ENCODE measurements around the gene ITGB7. TPM values are rescaled to one million over a fixed set of nuclear protein-coding genes. Genes with fewer than 3 reads are reported as not detected.

The ITGB7 gene
- total RNA-seq, 1 experiment from 2014 or later, result 0.98 TPM

- BruUV-seq (replicated peaks), result no TSS peak
- ATAC-seq (no peak), DNase-seq (ENCODE audit: low read depth, low spot score) (no peak)
- Histone ChIP-seq H3K9me3 (ENCODE audit: control insufficient read depth, insufficient read depth, low read depth, low read length) (no peaks in the 10 kb centered on the region), H3K36me3 (ENCODE audit: control insufficient read depth, insufficient read depth, low read length) (no peaks in the 10 kb centered on the region), H3K4me1 (ENCODE audit: control insufficient read depth, insufficient read depth, low read length) (peaks cover 35% of the 10 kb centered on the region), H3K27me3 (ENCODE audit: control insufficient read depth, insufficient read depth, low read length) (no peaks in the 10 kb centered on the region), H3K27ac (ENCODE audit: low read length) (no peak overlapping the region), H3K4me3 (ENCODE audit: low read depth in 2 of 2, low read length in 2 of 2) (no peak overlapping the region)
- POLR2A ChIA-PET, result no interaction called here
- intact Hi-C loops (cut with micrococcal nuclease; ENCODE audit: unreplicated experiment) (no loop called here), in situ Hi-C loops (cut with HindIII; ENCODE audit: low pct_unique_long_range_greater_than_20kb, low sequenced_read_pairs) (no loop called here)
- TF ChIP-seq SIN3A (IDR thresholded peaks at IDR 0.05; ENCODE audit: borderline replicate concordance, insufficient read depth, low read depth, low read length), result no peak
- no peak for TF ChIP-seq POLR2AphosphoS5 (IDR thresholded peaks at IDR 0.05; ENCODE audit: low read depth, low read length)
- no peak for TF ChIP-seq TCF7L2 (IDR thresholded peaks at IDR 0.05; ENCODE audit: low read depth, low read length)
- TF ChIP-seq, protein P1, sequence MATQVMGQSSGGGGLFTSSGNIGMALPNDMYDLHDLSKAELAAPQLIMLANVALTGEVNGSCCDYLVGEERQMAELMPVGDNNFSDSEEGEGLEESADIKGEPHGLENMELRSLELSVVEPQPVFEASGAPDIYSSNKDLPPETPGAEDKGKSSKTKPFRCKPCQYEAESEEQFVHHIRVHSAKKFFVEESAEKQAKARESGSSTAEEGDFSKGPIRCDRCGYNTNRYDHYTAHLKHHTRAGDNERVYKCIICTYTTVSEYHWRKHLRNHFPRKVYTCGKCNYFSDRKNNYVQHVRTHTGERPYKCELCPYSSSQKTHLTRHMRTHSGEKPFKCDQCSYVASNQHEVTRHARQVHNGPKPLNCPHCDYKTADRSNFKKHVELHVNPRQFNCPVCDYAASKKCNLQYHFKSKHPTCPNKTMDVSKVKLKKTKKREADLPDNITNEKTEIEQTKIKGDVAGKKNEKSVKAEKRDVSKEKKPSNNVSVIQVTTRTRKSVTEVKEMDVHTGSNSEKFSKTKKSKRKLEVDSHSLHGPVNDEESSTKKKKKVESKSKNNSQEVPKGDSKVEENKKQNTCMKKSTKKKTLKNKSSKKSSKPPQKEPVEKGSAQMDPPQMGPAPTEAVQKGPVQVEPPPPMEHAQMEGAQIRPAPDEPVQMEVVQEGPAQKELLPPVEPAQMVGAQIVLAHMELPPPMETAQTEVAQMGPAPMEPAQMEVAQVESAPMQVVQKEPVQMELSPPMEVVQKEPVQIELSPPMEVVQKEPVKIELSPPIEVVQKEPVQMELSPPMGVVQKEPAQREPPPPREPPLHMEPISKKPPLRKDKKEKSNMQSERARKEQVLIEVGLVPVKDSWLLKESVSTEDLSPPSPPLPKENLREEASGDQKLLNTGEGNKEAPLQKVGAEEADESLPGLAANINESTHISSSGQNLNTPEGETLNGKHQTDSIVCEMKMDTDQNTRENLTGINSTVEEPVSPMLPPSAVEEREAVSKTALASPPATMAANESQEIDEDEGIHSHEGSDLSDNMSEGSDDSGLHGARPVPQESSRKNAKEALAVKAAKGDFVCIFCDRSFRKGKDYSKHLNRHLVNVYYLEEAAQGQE (IDR thresholded peaks at IDR 0.05; ENCODE audit: insufficient read depth in 1 of 2, low read depth in 2 of 2, low read length in 1 of 2), result no peak
- no peak for TF ChIP-seq CTCF (IDR thresholded peaks at IDR 0.05)
- CTCF ChIA-PET, result interaction anchor here (0.6 kb wide), 1 partner anchor 46 kb away, joined by 3 read pairs; no protein-coding TSS in a partner anchor
Observed at GRCh38 chr12:53225635-53226424, 18.8 kb upstream of the ITGB7 start.

DNA sequence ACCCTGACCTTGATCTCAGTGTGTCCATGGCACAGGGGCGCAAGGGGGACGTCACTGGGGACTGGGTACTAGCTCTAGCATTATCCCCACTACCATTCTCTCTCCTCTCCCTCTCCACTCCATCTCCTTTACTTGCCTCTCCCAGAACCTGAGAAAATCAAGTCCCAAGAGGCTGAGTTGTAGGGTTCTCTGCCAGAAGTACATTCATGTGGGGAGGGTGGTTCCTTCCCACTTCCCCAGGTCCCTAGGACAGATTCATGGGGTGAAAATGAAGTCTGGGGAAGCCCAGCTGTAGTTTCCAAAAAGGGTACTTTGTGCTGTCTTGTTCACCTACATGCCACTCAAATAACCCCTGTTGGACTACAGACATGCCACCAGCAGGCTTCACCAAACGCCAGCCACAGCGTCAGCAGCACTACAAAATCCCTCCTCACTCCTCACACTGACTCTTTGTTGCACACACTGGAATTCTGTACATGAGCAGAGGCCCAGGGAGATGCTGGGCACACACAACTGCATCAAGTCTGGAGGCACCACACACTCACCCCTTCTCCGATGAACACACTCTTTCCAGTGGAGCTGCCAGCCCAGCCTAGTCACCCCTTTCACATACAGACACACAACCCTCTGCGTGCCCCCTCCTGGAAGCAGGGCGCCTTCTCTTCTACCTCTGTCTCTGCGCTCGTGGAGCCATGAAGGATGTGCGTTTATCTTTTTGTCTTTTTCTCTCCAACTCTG, 18.0 kb upstream of the ITGB7 start:
- no peak for ATAC-seq
- no peaks in the 10 kb centered on the region for H3K36me3 ChIP-seq (ENCODE audit: control insufficient read depth, insufficient read depth, low read length)
- peaks cover 34% of the 10 kb centered on the region for H3K4me1 ChIP-seq (ENCODE audit: control insufficient read depth, insufficient read depth, low read length)
- no peak overlapping the region; the same call in 1 of the 2 replicates for H3K27ac ChIP-seq (ENCODE audit: low read length)
- TSS peak; percentile 46 for BruUV-seq (replicated peaks)
- no peaks in the 10 kb centered on the region for H3K9me3 ChIP-seq (ENCODE audit: control insufficient read depth, insufficient read depth, low read depth, low read length)
- CTCF ChIA-PET, result interaction anchor here (0.6 kb wide), 1 partner anchor 95 kb away, joined by 9 read pairs; no protein-coding TSS in a partner anchor
- intact Hi-C loops (cut with micrococcal nuclease; ENCODE audit: unreplicated experiment) (no loop called here), in situ Hi-C loops (cut with HindIII; ENCODE audit: low pct_unique_long_range_greater_than_20kb, low sequenced_read_pairs) (no loop called here)
- no peak overlapping the region for H3K4me3 ChIP-seq (ENCODE audit: low read depth in 2 of 2, low read length in 2 of 2)
- H3K27me3 ChIP-seq (ENCODE audit: control insufficient read depth, insufficient read depth, low read length), result no peaks in the 10 kb centered on the region
- TF ChIP-seq CTCF (IDR thresholded peaks at IDR 0.05) (no peak), TCF7L2 (IDR thresholded peaks at IDR 0.05; ENCODE audit: low read depth, low read length) (no peak), SIN3A (IDR thresholded peaks at IDR 0.05; ENCODE audit: borderline replicate concordance, insufficient read depth, low read depth, low read length) (no peak), POLR2AphosphoS5 (IDR thresholded peaks at IDR 0.05; ENCODE audit: low read depth, low read length) (no peak)
- TF ChIP-seq, protein P1 (IDR thresholded peaks at IDR 0.05; ENCODE audit: insufficient read depth in 1 of 2, low read depth in 2 of 2, low read length in 1 of 2), result no peak
- DNase-seq (ENCODE audit: low read depth, low spot score), result no peak
- POLR2A ChIA-PET, result no interaction called here

All from Panc1 (cell line).